IMR-90 (cell line): ENCODE data around the gene GCN1. TPM values are rescaled to one million over a fixed set of nuclear protein-coding genes. Genes with fewer than 3 reads are reported as not detected.

Experiments
- ATAC-seq: fragments of 200-7000 bp; cut with Tn5 transposase; 2 replicates; pipeline ENCODE4 v1.9.1; 2020; ENCODE audit warnings: low read depth, mild to moderate bottlenecking, moderate library complexity
- BruUV-seq: library from RNA; stranded (reverse); fragments of 400-500 nt; replicated peaks from 2 replicates; lab custom pipeline; 2021; lab: Mats Ljungman, UMichigan
- CTCF ChIA-PET: fragments of 300-600 bp; formaldehyde crosslinking; extraction: SDS; loops from one replicate; lab custom pipeline; 2021; ENCODE audit warnings: antibody characterized with exemption; lab: Yijun Ruan, JAX
- POLR2A ChIA-PET: fragments of 300-600 bp; sonication (Branson Sonifier 250); formaldehyde crosslinking; loops from one replicate; lab custom pipeline; 2022; ENCODE audit warnings: antibody characterized with exemption; ENCODE audit not compliant: unreplicated experiment; lab: Charles Lee
- DNase-seq: peaks from one replicate; pipeline ENCODE4 v3.0.0; 2013
- H2AFZ ChIP-seq: replicated peaks from 2 replicates; pipeline ENCODE3; 2013; ENCODE audit warnings: low read length, mild to moderate bottlenecking; ENCODE audit not compliant: poor library complexity
- H2AK5ac ChIP-seq: 2 replicates; pipeline ENCODE4 v1.6.1; 2013; ENCODE audit warnings: low read depth, low read length, inconsistent platforms
- H2AK9ac ChIP-seq: replicated peaks from 2 replicates; pipeline ENCODE3; 2013; ENCODE audit warnings: mild to moderate bottlenecking, low read depth, low read length, moderate library complexity; ENCODE audit not compliant: poor library complexity
- H2BK120ac ChIP-seq: 2 replicates; pipeline ENCODE4 v1.6.1; 2013; ENCODE audit warnings: low read depth, low read length, inconsistent platforms
- H2BK15ac ChIP-seq: 3 replicates; pipeline ENCODE4 v1.6.1; 2013; ENCODE audit warnings: low read depth, low read length, inconsistent platforms
- H2BK20ac ChIP-seq: 2 replicates; pipeline ENCODE4 v1.6.1; 2013; ENCODE audit warnings: low read depth, mild to moderate bottlenecking, inconsistent platforms, low read length, moderate library complexity
- H2BK5ac ChIP-seq: 2 replicates; pipeline ENCODE4 v1.6.1; 2013; ENCODE audit warnings: mild to moderate bottlenecking, low read depth, low read length, inconsistent platforms; ENCODE audit not compliant: poor library complexity, severe bottlenecking
- H3K14ac ChIP-seq: replicated peaks from 2 replicates; pipeline ENCODE4 v1.6.1; 2013; ENCODE audit warnings: low read depth, low read length, inconsistent platforms
- H3K18ac ChIP-seq: 2 replicates; pipeline ENCODE4 v1.6.1; 2013; ENCODE audit warnings: low read depth, low read length, control low read depth
- H3K23ac ChIP-seq: 2 replicates; pipeline ENCODE4 v1.6.1; 2013; ENCODE audit warnings: low read depth, low read length, inconsistent platforms
- H3K27ac ChIP-seq: 2 replicates; pipeline ENCODE4 v1.5.1; 2013; ENCODE audit warnings: mild to moderate bottlenecking, control low read depth, low read length; ENCODE audit not compliant: insufficient read depth
- H3K27me3 ChIP-seq: 2 replicates; pipeline ENCODE4 v1.6.1; 2013; ENCODE audit warnings: low read length; ENCODE audit not compliant: control insufficient read depth, insufficient read depth
- H3K36me3 ChIP-seq: 2 replicates; pipeline ENCODE4 v1.6.1; 2013; ENCODE audit warnings: low read length, mixed read lengths; ENCODE audit not compliant: control insufficient read depth, insufficient read depth
- H3K4ac ChIP-seq: 2 replicates; pipeline ENCODE4 v1.6.1; 2013; ENCODE audit warnings: low read depth, low read length, inconsistent platforms
- H3K4me1 ChIP-seq: 2 replicates; pipeline ENCODE4 v1.6.1; 2013; ENCODE audit warnings: low read length, mixed read lengths; ENCODE audit not compliant: control insufficient read depth, insufficient read depth
- H3K4me2 ChIP-seq: 2 replicates; pipeline ENCODE4 v1.6.1; 2013; ENCODE audit warnings: low read depth, mild to moderate bottlenecking, control low read depth, low read length, moderate library complexity
- H3K4me3 ChIP-seq: 2 replicates; pipeline ENCODE4 v1.5.1; 2013; ENCODE audit warnings: low read depth, mild to moderate bottlenecking, control low read depth, low read length, moderate library complexity; ENCODE audit not compliant: insufficient read depth
- H3K56ac ChIP-seq: 2 replicates; pipeline ENCODE4 v1.6.1; 2013; ENCODE audit warnings: low read length, inconsistent platforms; ENCODE audit not compliant: insufficient read depth; ENCODE audit errors: extremely low read depth
- H3K79me1 ChIP-seq, 2 experiments: 2 replicates each; pipeline ENCODE4 v1.6.1; 2013; ENCODE audit warnings: low read length in 2 of 2, inconsistent platforms in 1 of 2, low read depth in 1 of 2
- H3K9ac ChIP-seq: 2 replicates; pipeline ENCODE4 v1.6.1; 2013; ENCODE audit warnings: low read depth, low read length, control low read depth
- H3K9me1 ChIP-seq: 2 replicates; pipeline ENCODE4 v1.6.1; 2013; ENCODE audit warnings: low read length, inconsistent platforms; ENCODE audit not compliant: insufficient read depth
- H3K9me3 ChIP-seq: 2 replicates; pipeline ENCODE4 v1.6.1; 2013; ENCODE audit warnings: low read length; ENCODE audit not compliant: control insufficient read depth, insufficient read depth
- H4K20me1 ChIP-seq: 2 replicates; pipeline ENCODE4 v1.6.1; 2013; ENCODE audit warnings: low read length, inconsistent platforms; ENCODE audit not compliant: insufficient read depth
- H4K5ac ChIP-seq: 2 replicates; pipeline ENCODE4 v1.6.1; 2013; ENCODE audit warnings: mild to moderate bottlenecking, low read depth, low read length, control low read depth
- H4K8ac ChIP-seq, 2 experiments: 2 replicates each; pipeline ENCODE4 v1.6.1; 2013; ENCODE audit warnings: low read depth in 2 of 2, low read length in 2 of 2, control low read depth in 1 of 2, inconsistent platforms in 1 of 2
- H4K91ac ChIP-seq: 2 replicates; pipeline ENCODE4 v1.6.1; 2013; ENCODE audit warnings: low read depth, low read length, inconsistent platforms; ENCODE audit not compliant: insufficient read depth
- BHLHE40 ChIP-seq: fragments of 150-350 bp; IDR thresholded peaks from 2 replicates; pipeline ENCODE4 v1.6.1; 2016; ENCODE audit warnings: mild to moderate bottlenecking, low read depth, low read length
- CHD1 ChIP-seq: IDR thresholded peaks from 2 replicates; pipeline ENCODE4 v1.6.1; 2012; ENCODE audit warnings: low read depth, low read length, improper control_type of control experiment
- FOS ChIP-seq: fragments of 150-350 bp; IDR thresholded peaks from 2 replicates; pipeline ENCODE4 v1.6.1; 2016; ENCODE audit warnings: low read depth, low read length
- MAFK ChIP-seq: IDR thresholded peaks from 2 replicates; pipeline ENCODE4 v1.6.1; 2012; ENCODE audit warnings: low read depth, low read length, improper control_type of control experiment
- MAZ ChIP-seq: IDR thresholded peaks from 2 replicates; pipeline ENCODE4 v1.6.1; 2012; ENCODE audit warnings: low read depth, mild to moderate bottlenecking, low read length, improper control_type of control experiment, moderate library complexity, borderline replicate concordance
- MXI1 ChIP-seq: IDR thresholded peaks from 2 replicates; pipeline ENCODE4 v1.6.1; 2012; ENCODE audit warnings: low read depth, mild to moderate bottlenecking, low read length, moderate library complexity, borderline replicate concordance
- NFE2L2 ChIP-seq: fragments of 150-350 bp; IDR thresholded peaks from 2 replicates; pipeline ENCODE4 v1.6.1; 2016; ENCODE audit warnings: low read depth, mild to moderate bottlenecking, low read length
- POLR2A ChIP-seq: IDR thresholded peaks from 2 replicates; pipeline ENCODE4 v1.6.1; 2012; ENCODE audit warnings: mild to moderate bottlenecking, low read depth, low read length
- RAD21 ChIP-seq: IDR thresholded peaks from 2 replicates; pipeline ENCODE4 v1.6.1; 2012; ENCODE audit warnings: low read length, improper control_type of control experiment
- RCOR1 ChIP-seq: IDR thresholded peaks from 2 replicates; pipeline ENCODE4 v1.6.1; 2012; ENCODE audit warnings: mild to moderate bottlenecking, low read length, improper control_type of control experiment; ENCODE audit not compliant: insufficient replicate concordance
- RFX5 ChIP-seq: IDR thresholded peaks from 2 replicates; pipeline ENCODE4 v1.8.0; 2012; ENCODE audit warnings: low read depth, mild to moderate bottlenecking, low read length, moderate library complexity
- SMC3 ChIP-seq: fragments of 150-350 bp; IDR thresholded peaks from 2 replicates; pipeline ENCODE4 v1.6.1; 2016; ENCODE audit warnings: low read depth, mild to moderate bottlenecking, antibody characterized with exemption, low read length, moderate library complexity
- WGBS, 2 experiments: methylation state at CpG; one replicate each; pipeline versions ENCODE4 v1.1.5 to v1.1.7; 2013; ENCODE audit warnings: missing lambda C conversion rate in 2 of 2; ENCODE audit not compliant: insufficient read length in 1 of 2; ENCODE audit errors: extremely low coverage in 2 of 2; 5-methylcytosine and 5-hydroxymethylcytosine counted together
- dilution Hi-C: fragments of 300-500 bp; cut with HindIII; formaldehyde crosslinking; loops from one replicate; pipeline ENCODE4 v1.14.3; 2018; ENCODE audit warnings: low sequenced_read_pairs; ENCODE audit not compliant: unreplicated experiment
- in situ Hi-C: fragments of 300-500 bp; cut with MboI; formaldehyde crosslinking; loops from 3 replicates; pipeline ENCODE4 v1.14.3; 2019; ENCODE audit warnings: low sequenced_read_pairs, inconsistent platforms, mixed read lengths
- intact Hi-C: fragments of 100-400 bp; cut with micrococcal nuclease; formaldehyde crosslinking; loops from 2 replicates; pipeline ENCODE4 v1.10.0; 2022
- polyA plus RNA-seq, 3 experiments: library from polyadenylated mRNA; depleted of rRNA; stranded (reverse); fragments of >200 nt; gene quantifications; 2 replicates each; pipeline ENCODE4 v1.2.3, GENCODE V29; 2012; ENCODE audit warnings: low replicate concordance in 1 of 3
- total RNA-seq: library from RNA; depleted of rRNA; stranded (reverse); fragments of >200 nt; gene quantifications from 2 replicates; pipeline ENCODE4 v1.2.3, GENCODE V29; 2012
- TF ChIP-seq, protein P1 (sequence below): fragments of 150-350 bp; IDR thresholded peaks from 2 replicates; pipeline ENCODE4 v1.6.1; 2017; ENCODE audit warnings: mild to moderate bottlenecking, antibody characterized with exemption, low read length, low read depth

Gene GCN1
- total and polyA plus RNA-seq, 2 of the 4 experiments (the other 2 are of a cell fraction) = 57.8 to 77.6 TPM

DNA sequence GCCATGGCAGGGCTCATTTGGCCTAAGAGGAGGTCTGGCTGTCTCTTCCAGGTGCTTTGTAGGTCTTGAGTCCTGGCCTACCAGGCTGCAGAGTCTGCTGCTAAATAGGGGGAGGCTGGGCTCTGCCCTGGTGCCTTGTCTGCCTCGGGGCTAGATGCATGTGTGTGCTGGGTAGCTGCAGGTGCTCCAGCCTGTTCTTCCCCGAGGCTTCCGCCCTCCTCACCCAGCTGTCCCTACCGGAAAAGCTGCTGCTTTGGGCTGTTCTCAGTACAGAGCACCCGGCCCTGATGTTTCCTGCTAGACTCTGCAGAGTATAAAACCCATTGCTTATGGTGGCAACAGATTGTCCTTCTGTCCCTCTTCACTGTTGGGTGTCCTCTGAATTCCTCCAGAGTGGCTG, 115.6 kb downstream of the GCN1 start:
- no peaks in the 10 kb centered on the region for H3K9me3 ChIP-seq
- in situ Hi-C loops (no loop called here), dilution Hi-C loops (no loop called here), intact Hi-C loops (no loop called here)
- H4K5ac ChIP-seq = no peak overlapping the region
- H3K79me1 ChIP-seq = no peaks in the 10 kb centered on the region
- no peak overlapping the region for H2BK15ac ChIP-seq
- no peak overlapping the region for H4K91ac ChIP-seq
- BruUV-seq = no TSS peak
- H2BK20ac ChIP-seq = no peak overlapping the region
- no peak overlapping the region for H3K18ac ChIP-seq
- H4K8ac ChIP-seq = no peak overlapping the region
- no peak overlapping the region for H2BK120ac ChIP-seq
- WGBS, 2 experiments = 56% methylated on average over 2 of the region's 5 CpGs; no CpG with 5 or more reads in 1 of the 2 experiments
- H3K9me1 ChIP-seq = no peaks in the 10 kb centered on the region
- H3K27ac ChIP-seq = no peak overlapping the region
- no peak overlapping the region for H3K4me3 ChIP-seq
- H3K4ac ChIP-seq = no peak overlapping the region
- no peaks in the 10 kb centered on the region for H4K20me1 ChIP-seq
- TF ChIP-seq FOS (no peak), MXI1 (no peak), RCOR1 (no peak), MAZ (no peak), SMC3 (no peak), BHLHE40 (no peak), NFE2L2 (no peak), RFX5 (no peak), CHD1 (no peak), RAD21 (no peak), POLR2A (no peak), MAFK (no peak)
- TF ChIP-seq, protein P1, sequence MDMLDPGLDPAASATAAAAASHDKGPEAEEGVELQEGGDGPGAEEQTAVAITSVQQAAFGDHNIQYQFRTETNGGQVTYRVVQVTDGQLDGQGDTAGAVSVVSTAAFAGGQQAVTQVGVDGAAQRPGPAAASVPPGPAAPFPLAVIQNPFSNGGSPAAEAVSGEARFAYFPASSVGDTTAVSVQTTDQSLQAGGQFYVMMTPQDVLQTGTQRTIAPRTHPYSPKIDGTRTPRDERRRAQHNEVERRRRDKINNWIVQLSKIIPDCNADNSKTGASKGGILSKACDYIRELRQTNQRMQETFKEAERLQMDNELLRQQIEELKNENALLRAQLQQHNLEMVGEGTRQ = no peak
- no peak overlapping the region for H2AK9ac ChIP-seq
- POLR2A ChIA-PET = no interaction called here
- no peak overlapping the region for H2AK5ac ChIP-seq
- H2BK5ac ChIP-seq = no peak overlapping the region
- no peak overlapping the region for H3K4me2 ChIP-seq
- no peaks in the 10 kb centered on the region for H3K36me3 ChIP-seq
- no peak overlapping the region for H3K56ac ChIP-seq
- H3K27me3 ChIP-seq = peaks cover 25% of the 10 kb centered on the region
- no peak for DNase-seq
- no peak overlapping the region for H3K9ac ChIP-seq
- CTCF ChIA-PET = interaction anchor here (0.5 kb wide), 1 partner anchor 31 kb away, joined by 3 read pairs; no protein-coding TSS in a partner anchor
- H3K14ac ChIP-seq = no peak overlapping the region
- H3K4me1 ChIP-seq = no peaks in the 10 kb centered on the region
- no peak overlapping the region for H3K23ac ChIP-seq
- ATAC-seq = no peak
- no peak overlapping the region for H2AFZ ChIP-seq
